PFSK-1 (cell line): Measurements from ENCODE around the gene CPT1B.

Experiments used
- FOXP2 ChIP-seq: optimal IDR thresholded peaks from 2 replicates; pipeline ENCODE3; 2011; ENCODE audit warnings: borderline replicate concordance, control low read depth, inconsistent platforms; ENCODE audit not compliant: insufficient read depth; ENCODE audit errors: extremely low read length, extremely low read depth
- POLR2AphosphoS5 ChIP-seq: IDR thresholded peaks from 2 replicates; pipeline ENCODE4 v1.6.1; 2012; ENCODE audit warnings: low read depth, mild to moderate bottlenecking, control low read depth, low read length, moderate library complexity
- REST ChIP-seq, 2 experiments: IDR thresholded peaks; 2 replicates each; pipeline versions ENCODE4 v1.6.1 to v1.8.0; 2011 to 2012; ENCODE audit warnings: low read depth in 2 of 2, low read length in 2 of 2, control low read depth in 1 of 2, inconsistent platforms in 1 of 2, mild to moderate bottlenecking in 1 of 2, moderate library complexity in 1 of 2; ENCODE audit not compliant: insufficient read depth in 1 of 2
- SIN3A ChIP-seq: IDR thresholded peaks from 2 replicates; pipeline ENCODE4 v1.6.1; 2012; ENCODE audit warnings: mild to moderate bottlenecking, low read length, moderate library complexity, borderline replicate concordance; ENCODE audit not compliant: insufficient read depth
- TAF1 ChIP-seq: IDR thresholded peaks from 2 replicates; pipeline ENCODE4 v1.6.1; 2012; ENCODE audit warnings: low read length, control low read depth, borderline replicate concordance; ENCODE audit not compliant: insufficient read depth

Gene CPT1B

GRCh38 chr22:50625131-50625567 lies 46.9 kb upstream of the CPT1B start:
- TF ChIP-seq TAF1 (no peak), FOXP2 (no peak), POLR2AphosphoS5 (no peak), REST (IDR thresholded peaks at IDR 0.05; ENCODE audit: insufficient read depth in 1 of 2, low read depth in 2 of 2, low read length in 2 of 2) (no peak), SIN3A (no peak)

GRCh38 chr22:50624347-50625130 lies 46.3 kb upstream of the CPT1B start:
- TF ChIP-seq FOXP2 (no peak), SIN3A (no peak), TAF1 (no peak), REST (IDR thresholded peaks at IDR 0.05; ENCODE audit: insufficient read depth in 1 of 2, low read depth in 2 of 2, low read length in 2 of 2) (no peak), POLR2AphosphoS5 (no peak)

GRCh38 chr22:50622723-50623327 lies 44.6 kb upstream of the CPT1B start:
- no peak for TF ChIP-seq POLR2AphosphoS5
- no peak for TF ChIP-seq REST (IDR thresholded peaks at IDR 0.05; ENCODE audit: insufficient read depth in 1 of 2, low read depth in 2 of 2, low read length in 2 of 2)
- TF ChIP-seq SIN3A: no peak
- no peak for TF ChIP-seq FOXP2
- TF ChIP-seq TAF1: no peak

- TF ChIP-seq SIN3A (no peak), POLR2AphosphoS5 (no peak), TAF1 (no peak), REST (IDR thresholded peaks at IDR 0.05; ENCODE audit: insufficient read depth in 1 of 2, low read depth in 2 of 2, low read length in 2 of 2) (no peak), FOXP2 (no peak)
Observed at GRCh38 chr22:50621948-50622722, 43.9 kb upstream of the CPT1B start.
